Adipocyte (in vitro differentiated cells): ENCODE measurements around the gene NT5C2.
A peak's percentile ranks its signal among the peaks of the same experiment; 100 is the strongest.

Experiments
- DNase-seq: peaks from one replicate; pipeline ENCODE4 v3.0.0-alpha.2; 2015; ENCODE audit warnings: low read depth
- H3K27me3 ChIP-seq: replicated peaks from 2 replicates; pipeline ENCODE4 v1.7.0; 2013; ENCODE audit warnings: mild to moderate bottlenecking, low read length, moderate library complexity; ENCODE audit not compliant: control insufficient read depth, insufficient read depth
- H3K36me3 ChIP-seq: 2 replicates; pipeline ENCODE4 v1.7.0; 2013; ENCODE audit warnings: low read length, mild to moderate bottlenecking, moderate library complexity; ENCODE audit not compliant: control insufficient read depth, insufficient read depth, severe bottlenecking
- H3K4me1 ChIP-seq: 2 replicates; pipeline ENCODE4 v1.7.0; 2013; ENCODE audit warnings: mild to moderate bottlenecking, low read length, moderate library complexity; ENCODE audit not compliant: control insufficient read depth, insufficient read depth
- H3K4me3 ChIP-seq: 2 replicates; pipeline ENCODE4 v1.7.0; 2013; ENCODE audit warnings: mild to moderate bottlenecking, low read length, moderate library complexity
- H3K9ac ChIP-seq: 2 replicates; pipeline ENCODE4 v1.7.0; 2013; ENCODE audit warnings: mild to moderate bottlenecking, low read length, moderate library complexity
- H3K9me3 ChIP-seq: 2 replicates; pipeline ENCODE4 v1.7.0; 2013; ENCODE audit warnings: mild to moderate bottlenecking, low read length, moderate library complexity; ENCODE audit not compliant: control insufficient read depth

The NT5C2 gene

DNA sequence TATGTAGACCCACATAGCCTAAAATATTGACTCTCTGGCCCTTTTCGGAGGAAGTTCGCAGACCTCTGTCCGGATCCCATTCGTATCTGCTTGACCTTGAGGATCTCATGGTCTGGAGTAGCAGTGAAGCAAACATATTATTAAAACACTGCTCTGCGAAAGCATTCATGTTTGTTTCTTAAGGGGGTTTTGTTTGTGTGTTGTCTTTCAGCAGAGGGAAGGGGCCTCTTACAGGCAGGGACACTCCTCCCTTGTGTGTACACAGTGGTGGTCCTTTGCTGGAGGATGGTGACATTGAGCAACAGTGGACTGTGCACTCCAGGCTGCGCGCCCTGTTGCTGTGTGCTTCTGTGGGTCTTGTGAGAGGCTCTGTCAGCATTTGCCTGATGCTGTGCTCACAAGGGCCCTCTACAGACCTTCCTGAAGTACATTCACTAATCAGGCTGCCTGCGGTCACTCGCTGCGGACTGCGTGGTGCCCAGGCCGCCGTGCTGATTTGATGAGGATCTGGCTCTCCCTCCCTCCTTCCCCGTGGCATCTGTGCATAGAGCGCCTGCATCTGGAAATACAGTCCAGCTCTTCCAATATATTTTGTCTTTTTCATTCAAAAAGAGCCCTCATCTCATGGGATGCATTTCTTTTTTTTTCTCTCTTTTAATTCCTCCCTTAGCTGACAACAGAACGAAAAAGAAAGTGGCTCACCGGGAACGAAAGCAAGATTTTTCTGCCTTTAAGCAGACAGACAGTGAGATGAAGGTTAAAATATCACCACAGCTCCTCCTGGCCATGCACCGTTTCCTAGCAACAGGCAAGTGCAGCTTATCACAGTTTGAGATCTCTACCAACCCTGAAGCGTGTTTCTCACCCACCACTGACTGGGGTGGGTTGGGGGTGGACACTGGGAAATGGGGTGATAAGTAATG is 139.2 kb downstream of the NT5C2 start:
- Histone ChIP-seq H3K9ac (peak overlapping the region; percentile 58), H3K4me3 (peak overlapping the region; percentile 76)

GRCh38 chr10:103049237-103049636 is 143.8 kb downstream of the NT5C2 start:
- H3K4me3 ChIP-seq: no peak overlapping the region
- no peaks in the 10 kb centered on the region for H3K27me3 ChIP-seq
- H3K9ac ChIP-seq: no peak overlapping the region
- H3K4me1 ChIP-seq: peaks cover 3% of the 10 kb centered on the region
- no peaks in the 10 kb centered on the region for H3K9me3 ChIP-seq
- no peaks in the 10 kb centered on the region for H3K36me3 ChIP-seq
- no peak for DNase-seq

More for the DNA sequence above, 139.2 kb downstream of the NT5C2 start:
- Histone ChIP-seq H3K36me3 (no peaks in the 10 kb centered on the region), H3K27me3 (no peaks in the 10 kb centered on the region), H3K9me3 (no peaks in the 10 kb centered on the region), H3K4me1 (peaks cover 4% of the 10 kb centered on the region)
- DNase-seq: peak; percentile 92

DNA sequence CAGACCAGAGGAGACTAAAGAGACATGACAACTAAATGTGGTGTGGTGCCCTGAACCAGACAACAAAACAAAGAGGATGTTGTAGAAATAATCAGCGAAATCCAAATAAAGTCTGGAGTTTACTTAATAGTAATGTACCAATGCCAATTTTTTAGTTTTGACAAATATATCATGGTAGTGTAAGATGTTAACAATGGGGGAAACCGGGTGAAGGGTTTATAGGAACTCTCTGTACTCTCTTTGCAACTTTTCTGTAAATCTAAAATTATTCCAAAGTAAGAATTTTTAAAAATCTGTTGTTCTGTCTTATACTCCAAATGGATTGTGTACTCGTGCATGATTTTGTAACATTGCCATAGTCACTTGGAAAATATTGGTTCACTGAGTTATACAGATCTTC is 145.7 kb downstream of the NT5C2 start:
- Histone ChIP-seq H3K4me1 (no peaks in the 10 kb centered on the region), H3K9me3 (no peaks in the 10 kb centered on the region), H3K27me3 (no peaks in the 10 kb centered on the region), H3K4me3 (no peak overlapping the region), H3K9ac (no peak overlapping the region), H3K36me3 (no peaks in the 10 kb centered on the region)
- no peak for DNase-seq

- DNase-seq: no peak
- H3K27me3 ChIP-seq: no peaks in the 10 kb centered on the region
- no peak overlapping the region for H3K4me3 ChIP-seq
- H3K36me3 ChIP-seq: no peaks in the 10 kb centered on the region
- no peaks in the 10 kb centered on the region for H3K9me3 ChIP-seq
- no peak overlapping the region for H3K9ac ChIP-seq
- no peaks in the 10 kb centered on the region for H3K4me1 ChIP-seq
These were observed 147.1 kb downstream of the NT5C2 start for GRCh38 chr10:103045961-103046360.

GRCh38 chr10:103044942-103045489 is 148.1 kb downstream of the NT5C2 start:
- Histone ChIP-seq H3K9me3 (no peaks in the 10 kb centered on the region), H3K4me1 (no peaks in the 10 kb centered on the region), H3K36me3 (no peaks in the 10 kb centered on the region), H3K9ac (no peak overlapping the region), H3K4me3 (no peak overlapping the region), H3K27me3 (no peaks in the 10 kb centered on the region)
- DNase-seq: peak; percentile 61

DNA sequence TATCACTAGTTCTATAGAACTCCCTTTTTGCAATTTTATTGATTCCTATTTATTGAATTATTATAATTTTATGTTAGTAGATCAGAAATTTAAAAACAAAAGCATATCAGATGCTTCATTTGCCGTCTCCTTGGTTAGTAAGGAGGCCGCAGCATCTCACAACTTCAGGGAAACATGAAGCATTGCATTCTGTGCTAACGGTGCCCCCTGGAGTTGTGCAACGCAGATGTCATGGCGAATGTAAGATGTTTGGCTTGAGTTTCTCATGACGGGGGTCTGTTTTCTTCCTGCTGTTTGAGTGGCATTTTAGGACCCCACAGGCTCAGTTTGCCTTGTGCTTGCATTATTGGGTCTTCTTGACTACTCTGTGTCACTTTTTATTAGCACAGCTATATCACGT is 150.2 kb downstream of the NT5C2 start:
- no peak for DNase-seq
- H3K36me3 ChIP-seq: no peaks in the 10 kb centered on the region

DNA sequence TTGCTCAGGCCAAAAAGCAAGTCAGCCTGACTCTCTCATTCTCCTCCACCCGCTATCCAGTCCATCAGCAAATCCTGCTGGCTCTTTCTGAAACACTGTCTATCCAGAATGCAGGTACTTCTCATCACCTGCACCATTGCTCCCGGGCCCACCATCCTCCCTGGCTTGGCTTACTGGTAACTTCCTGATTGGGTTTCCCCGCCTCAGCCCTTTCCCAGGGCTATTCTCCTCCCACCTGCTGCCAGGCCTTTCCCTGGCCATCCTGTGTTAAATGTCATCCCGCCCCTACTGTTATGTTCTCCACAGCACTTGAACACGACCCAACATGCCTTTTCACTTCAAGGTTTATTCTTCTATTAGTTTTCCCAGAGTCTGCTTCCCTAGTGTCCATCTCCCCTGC is 150.9 kb downstream of the NT5C2 start:
- no peak for DNase-seq
- H3K9ac ChIP-seq: no peak overlapping the region

More for the DNA sequence above, 150.2 kb downstream of the NT5C2 start:
- no peaks in the 10 kb centered on the region for H3K9me3 ChIP-seq
- no peak overlapping the region for H3K9ac ChIP-seq
- H3K4me1 ChIP-seq: no peaks in the 10 kb centered on the region
- no peaks in the 10 kb centered on the region for H3K27me3 ChIP-seq
- H3K4me3 ChIP-seq: no peak overlapping the region

DNA sequence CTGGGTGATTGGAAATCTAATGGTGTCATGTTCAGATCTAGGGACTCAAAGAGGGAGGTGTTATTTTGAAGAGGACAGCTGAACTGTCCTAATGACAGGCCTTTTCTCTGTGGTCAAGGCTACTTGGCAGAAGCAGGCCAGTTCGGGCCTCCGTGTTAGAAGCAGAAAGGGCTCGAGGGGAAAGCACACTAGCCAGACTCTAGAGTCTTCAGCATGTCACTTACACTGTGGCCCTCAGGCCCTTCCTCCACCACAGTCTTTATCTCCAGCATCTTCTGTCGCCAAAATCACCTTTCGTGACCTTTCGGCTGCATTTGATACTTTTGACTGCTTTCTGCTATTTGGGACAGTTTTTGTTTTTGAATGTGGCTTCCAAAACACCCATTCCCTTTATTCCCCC is 151.7 kb downstream of the NT5C2 start:
- H3K27me3 ChIP-seq: no peaks in the 10 kb centered on the region
- H3K9me3 ChIP-seq: no peaks in the 10 kb centered on the region
- no peak overlapping the region for H3K9ac ChIP-seq
- H3K4me3 ChIP-seq: no peak overlapping the region
- H3K4me1 ChIP-seq: no peaks in the 10 kb centered on the region
- H3K36me3 ChIP-seq: no peaks in the 10 kb centered on the region
- DNase-seq: no peak

More for the DNA sequence above, 150.9 kb downstream of the NT5C2 start:
- H3K4me1 ChIP-seq: no peaks in the 10 kb centered on the region
- no peak overlapping the region for H3K4me3 ChIP-seq
- no peaks in the 10 kb centered on the region for H3K36me3 ChIP-seq
- H3K9me3 ChIP-seq: no peaks in the 10 kb centered on the region
- H3K27me3 ChIP-seq: no peaks in the 10 kb centered on the region

DNA sequence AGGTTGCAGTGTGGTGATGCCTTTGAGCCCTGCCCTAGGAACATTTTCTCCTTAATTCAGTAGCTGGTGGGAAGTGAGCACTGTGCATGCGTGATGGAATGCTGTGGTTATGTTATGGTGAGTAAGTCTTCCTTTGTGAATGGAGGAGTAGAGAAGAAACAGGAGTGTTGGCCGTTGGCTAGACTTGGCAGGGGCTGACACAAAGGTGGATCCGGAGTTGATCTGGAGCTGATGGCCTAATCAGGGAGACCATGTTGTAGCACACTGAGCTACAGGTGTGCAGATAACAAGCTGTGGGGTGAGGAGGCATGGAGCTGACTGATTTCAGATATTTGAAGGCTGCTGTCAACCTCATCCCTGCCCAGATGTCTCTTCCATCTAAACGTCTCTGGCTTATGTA is 152.7 kb downstream of the NT5C2 start:
- Histone ChIP-seq H3K9me3 (no peaks in the 10 kb centered on the region), H3K4me3 (no peak overlapping the region), H3K36me3 (no peaks in the 10 kb centered on the region), H3K4me1 (no peaks in the 10 kb centered on the region), H3K9ac (no peak overlapping the region), H3K27me3 (no peaks in the 10 kb centered on the region)
- DNase-seq: peak; percentile 50

- H3K4me3 ChIP-seq: no peak overlapping the region
- H3K4me1 ChIP-seq: no peaks in the 10 kb centered on the region
- H3K9ac ChIP-seq: no peak overlapping the region
- H3K9me3 ChIP-seq: no peaks in the 10 kb centered on the region
- no peaks in the 10 kb centered on the region for H3K27me3 ChIP-seq
- H3K36me3 ChIP-seq: no peaks in the 10 kb centered on the region
- no peak for DNase-seq
These were observed 154.5 kb downstream of the NT5C2 start for GRCh38 chr10:103038570-103038969.
